Measurements from ENCODE around the gene ZC3H13.

GRCh38 chr13:46043647-46044046 lies 8.9 kb downstream of the ZC3H13 start:
- no peak for TF ChIP-seq CTCF (conservative IDR thresholded peaks at IDR 0.05; ENCODE audit: low read depth, low read length)
- TF ChIP-seq EZH2 (IDR thresholded peaks at IDR 0.05; ENCODE audit: borderline replicate concordance, low read depth, low read length, poor library complexity, severe bottlenecking), result no peak

All from A673 (cell line).